ENCODE measurements around the gene KCNH6. TPM values are rescaled to one million over a fixed set of nuclear protein-coding genes. Genes with fewer than 3 reads are reported as not detected.

KCNH6 gene
- total RNA-seq, 6 experiments from 2014 or later, result not detected

DNA sequence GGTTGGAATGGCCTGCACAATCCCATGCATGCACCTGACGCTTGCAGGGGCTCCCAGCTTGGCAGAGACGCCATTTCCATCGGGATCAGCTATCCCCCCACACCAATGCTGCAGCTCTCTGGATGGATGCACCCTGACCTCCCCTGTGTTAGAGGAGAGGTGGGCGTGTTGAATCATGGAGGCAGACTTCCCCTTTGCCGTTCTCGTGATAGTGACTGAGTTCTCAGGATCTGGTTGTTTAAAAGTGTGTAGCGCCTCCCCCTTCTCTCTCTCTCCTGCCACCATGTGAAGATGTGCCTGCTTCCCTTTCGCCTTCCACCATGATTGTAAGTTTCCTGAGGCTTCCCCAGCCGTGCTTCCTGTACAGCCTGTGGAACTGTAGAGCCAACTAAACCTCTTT, 17.8 kb upstream of the KCNH6 start:
- TF ChIP-seq, protein P1, sequence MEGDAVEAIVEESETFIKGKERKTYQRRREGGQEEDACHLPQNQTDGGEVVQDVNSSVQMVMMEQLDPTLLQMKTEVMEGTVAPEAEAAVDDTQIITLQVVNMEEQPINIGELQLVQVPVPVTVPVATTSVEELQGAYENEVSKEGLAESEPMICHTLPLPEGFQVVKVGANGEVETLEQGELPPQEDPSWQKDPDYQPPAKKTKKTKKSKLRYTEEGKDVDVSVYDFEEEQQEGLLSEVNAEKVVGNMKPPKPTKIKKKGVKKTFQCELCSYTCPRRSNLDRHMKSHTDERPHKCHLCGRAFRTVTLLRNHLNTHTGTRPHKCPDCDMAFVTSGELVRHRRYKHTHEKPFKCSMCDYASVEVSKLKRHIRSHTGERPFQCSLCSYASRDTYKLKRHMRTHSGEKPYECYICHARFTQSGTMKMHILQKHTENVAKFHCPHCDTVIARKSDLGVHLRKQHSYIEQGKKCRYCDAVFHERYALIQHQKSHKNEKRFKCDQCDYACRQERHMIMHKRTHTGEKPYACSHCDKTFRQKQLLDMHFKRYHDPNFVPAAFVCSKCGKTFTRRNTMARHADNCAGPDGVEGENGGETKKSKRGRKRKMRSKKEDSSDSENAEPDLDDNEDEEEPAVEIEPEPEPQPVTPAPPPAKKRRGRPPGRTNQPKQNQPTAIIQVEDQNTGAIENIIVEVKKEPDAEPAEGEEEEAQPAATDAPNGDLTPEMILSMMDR (IDR thresholded peaks at IDR 0.05), result no peak
- Mint-ChIP-seq H3K4me1 (ENCODE audit: low read depth) (no peaks in the 10 kb centered on the region), H3K36me3 (ENCODE audit: low read depth) (peaks cover 7% of the 10 kb centered on the region; the same call in 1 of the 2 replicates), H3K9me3 (peaks cover 11% of the 10 kb centered on the region; the same call in 1 of the 2 replicates), H3K27ac (no peak overlapping the region), H3K4me3 (no peak overlapping the region), H3K27me3 (ENCODE audit: insufficient read depth) (peaks cover 54% of the 10 kb centered on the region)
- no peak for DNase-seq

DNA sequence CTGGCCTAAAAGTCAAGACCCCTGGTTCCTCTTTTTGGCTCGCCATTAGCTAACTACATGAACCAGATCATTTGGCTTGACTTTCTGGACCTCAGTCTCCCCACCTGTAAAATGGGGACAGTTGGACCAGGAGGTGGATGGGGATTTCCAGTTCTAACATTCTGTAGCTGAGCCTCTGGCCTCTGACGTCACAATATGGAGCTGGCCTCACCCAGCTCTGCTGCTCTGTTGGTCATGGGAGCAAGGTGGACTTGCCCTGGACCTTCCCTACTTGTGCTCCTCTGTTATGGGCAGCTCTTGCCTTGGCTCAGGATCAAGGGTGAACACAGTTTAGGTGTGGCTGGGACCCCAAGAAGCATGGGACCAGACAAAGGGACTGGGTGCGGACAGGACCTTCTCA, 16.5 kb upstream of the KCNH6 start:
- TF ChIP-seq, protein P1 (IDR thresholded peaks at IDR 0.05), result no peak
- Mint-ChIP-seq H3K4me3 (no peak overlapping the region), H3K27ac (no peak overlapping the region), H3K27me3 (ENCODE audit: insufficient read depth) (peaks cover 54% of the 10 kb centered on the region), H3K36me3 (ENCODE audit: low read depth) (peaks cover 7% of the 10 kb centered on the region; the same call in 1 of the 2 replicates), H3K9me3 (peaks cover 11% of the 10 kb centered on the region; the same call in 1 of the 2 replicates), H3K4me1 (ENCODE audit: low read depth) (no peaks in the 10 kb centered on the region)
- no peak for DNase-seq

DNA sequence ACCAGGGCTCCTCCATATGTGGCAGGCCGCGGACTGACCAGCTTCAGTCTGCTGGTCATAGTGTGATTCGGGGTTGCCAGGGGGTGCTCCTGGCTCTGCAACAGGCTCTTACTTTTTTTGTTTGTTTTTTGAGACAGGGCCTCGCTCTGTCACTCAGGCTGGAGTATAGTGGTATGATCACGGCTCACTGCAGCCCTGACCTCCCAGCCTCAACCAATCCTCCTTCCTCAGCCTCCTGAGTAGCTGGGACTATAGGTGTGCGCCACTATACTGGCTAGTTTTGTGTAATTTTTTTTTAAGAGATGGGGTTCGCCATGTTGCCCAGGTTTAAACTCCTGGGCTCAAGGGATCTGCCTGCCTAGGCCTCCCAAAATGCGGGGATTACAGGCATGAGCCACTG, 11.8 kb upstream of the KCNH6 start:
- H3K36me3 Mint-ChIP-seq (ENCODE audit: low read depth), result peaks cover 4% of the 10 kb centered on the region; the same call in 1 of the 2 replicates
- TF ChIP-seq, protein P1 (IDR thresholded peaks at IDR 0.05), result no peak
- no peak overlapping the region for H3K27ac Mint-ChIP-seq
- no peak overlapping the region for H3K4me3 Mint-ChIP-seq
- H3K9me3 Mint-ChIP-seq, result no peaks in the 10 kb centered on the region
- H3K27me3 Mint-ChIP-seq (ENCODE audit: insufficient read depth), result peaks cover 59% of the 10 kb centered on the region
- no peak for DNase-seq
- H3K4me1 Mint-ChIP-seq (ENCODE audit: low read depth), result no peaks in the 10 kb centered on the region; the same call in 1 of the 2 replicates

DNA sequence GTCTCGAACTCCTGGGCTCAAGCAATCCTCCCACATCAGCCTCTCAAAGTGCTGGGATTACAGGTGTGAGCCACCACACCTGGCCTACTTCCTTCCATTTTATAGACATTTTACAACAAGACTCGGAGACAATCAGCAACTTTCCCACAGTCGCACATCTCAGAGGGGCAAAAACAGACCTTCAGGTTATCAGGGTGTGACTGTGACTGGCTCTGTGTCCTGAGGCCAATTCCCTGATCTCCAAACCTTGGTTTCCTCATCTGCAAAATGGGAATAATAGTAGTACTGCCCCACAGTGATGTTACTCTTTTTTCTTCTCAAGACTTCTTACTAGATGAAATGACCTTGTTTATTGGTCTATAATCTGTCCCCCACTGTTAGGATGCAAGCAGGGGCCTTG, 10.8 kb upstream of the KCNH6 start:
- H3K4me1 Mint-ChIP-seq (ENCODE audit: low read depth), result peaks cover 9% of the 10 kb centered on the region
- TF ChIP-seq, protein P1 (IDR thresholded peaks at IDR 0.05), result no peak
- H3K27me3 Mint-ChIP-seq (ENCODE audit: insufficient read depth), result peaks cover 54% of the 10 kb centered on the region
- DNase-seq, result no peak
- no peaks in the 10 kb centered on the region for H3K9me3 Mint-ChIP-seq
- H3K4me3 Mint-ChIP-seq, result no peak overlapping the region
- no peak overlapping the region for H3K27ac Mint-ChIP-seq
- H3K36me3 Mint-ChIP-seq (ENCODE audit: low read depth), result peaks cover 4% of the 10 kb centered on the region; the same call in 1 of the 2 replicates

DNA sequence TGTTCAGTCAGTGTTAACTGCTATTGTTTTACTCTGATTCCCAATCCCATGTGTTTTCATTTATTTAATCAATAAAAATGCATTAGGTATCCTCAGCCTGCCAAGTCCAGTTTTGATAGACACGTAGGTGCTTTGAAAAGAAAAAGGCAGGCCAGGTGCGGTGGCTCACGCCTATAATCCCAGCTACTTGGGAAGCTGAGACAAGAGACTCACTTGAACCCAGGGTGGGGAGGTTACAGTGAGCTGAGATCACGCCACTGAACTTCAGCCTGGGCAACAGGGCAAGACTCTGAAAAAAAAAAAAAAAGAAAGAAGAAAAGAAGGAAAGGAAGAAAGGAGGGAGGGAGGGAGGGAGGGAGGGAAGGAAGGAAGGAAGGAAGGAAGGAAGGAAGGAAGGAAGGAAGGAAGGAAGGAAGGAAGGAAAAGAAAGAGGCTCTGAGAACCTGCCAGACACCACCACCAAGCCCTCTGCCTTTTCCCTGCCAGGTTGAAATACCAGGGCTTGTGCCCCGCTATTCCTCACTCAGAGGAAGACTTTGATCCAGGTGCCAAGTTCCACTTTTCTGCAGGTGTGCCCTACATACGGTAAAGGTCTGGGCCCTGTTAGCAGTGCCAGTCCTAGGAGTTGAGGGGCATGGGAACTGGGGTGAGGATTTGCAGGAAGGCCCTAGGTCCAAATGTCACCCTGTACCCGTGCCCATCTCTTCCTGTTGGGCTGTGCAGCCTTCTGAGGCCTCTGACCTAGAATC, 10.1 kb upstream of the KCNH6 start:
- peaks cover 53% of the 10 kb centered on the region for H3K27me3 Mint-ChIP-seq (ENCODE audit: insufficient read depth)
- TF ChIP-seq, protein P1 (IDR thresholded peaks at IDR 0.05), result no peak
- H3K27ac Mint-ChIP-seq, result no peak overlapping the region
- no peak overlapping the region for H3K4me3 Mint-ChIP-seq
- peaks cover 4% of the 10 kb centered on the region; the same call in 1 of the 2 replicates for H3K36me3 Mint-ChIP-seq (ENCODE audit: low read depth)
- no peaks in the 10 kb centered on the region for H3K9me3 Mint-ChIP-seq
- H3K4me1 Mint-ChIP-seq (ENCODE audit: low read depth), result peaks cover 15% of the 10 kb centered on the region
- DNase-seq, result no peak
